Lung (tissue), 12 donors: Measurements from ENCODE around the gene POU2F2. TPM values are rescaled to one million over a fixed set of nuclear protein-coding genes. Genes with fewer than 3 reads are reported as not detected.

ENCODE experiments used
- ATAC-seq: fragments of 200-7000 bp; cut with Tn5 transposase; one replicate; pipeline ENCODE4 v1.9.1; 2020; ENCODE audit warnings: moderate number of reproducible peaks; ENCODE audit not compliant: insufficient read depth, low FRiP score
- DNase-seq, 3 donors: peaks; one replicate each; pipeline ENCODE4 v3.0.0-alpha.2; 2013 to 2017
- H3K27ac ChIP-seq, 2 donors: one replicate each; pipeline ENCODE4 v1.5.1; 2013; ENCODE audit warnings: mild to moderate bottlenecking in 2 of 2, moderate library complexity in 2 of 2, control low read depth in 1 of 2, inconsistent platforms in 1 of 2, low read depth in 1 of 2, low read length in 1 of 2
- H3K27me3 ChIP-seq, 3 donors: one replicate each; pipeline ENCODE4 v1.5.1; 2013; ENCODE audit warnings: low read length in 2 of 3; ENCODE audit not compliant: control insufficient read depth in 3 of 3, insufficient read depth in 3 of 3
- H3K36me3 ChIP-seq, 4 donors: one replicate each; pipeline ENCODE4 v1.5.1; 2013; ENCODE audit warnings: low read length in 4 of 4, mild to moderate bottlenecking in 1 of 4, moderate library complexity in 1 of 4; ENCODE audit not compliant: control insufficient read depth in 4 of 4, insufficient read depth in 4 of 4
- H3K4me1 ChIP-seq, 5 donors: one replicate each; pipeline ENCODE4 v1.5.1; 2013; ENCODE audit warnings: low read length in 5 of 5, mild to moderate bottlenecking in 2 of 5, moderate library complexity in 1 of 5; ENCODE audit not compliant: control insufficient read depth in 5 of 5, insufficient read depth in 5 of 5
- H3K4me3 ChIP-seq: one replicate; pipeline ENCODE4 v1.5.1; 2013; ENCODE audit warnings: mild to moderate bottlenecking, control low read depth, moderate library complexity
- H3K9ac ChIP-seq, 2 donors: one replicate each; pipeline ENCODE4 v1.5.1; 2013; ENCODE audit warnings: low read length in 2 of 2, control low read depth in 1 of 2; ENCODE audit not compliant: insufficient read depth in 1 of 2
- H3K9me3 ChIP-seq, 4 donors: one replicate each; pipeline ENCODE4 v1.5.1; 2013; ENCODE audit warnings: low read length in 3 of 4, mild to moderate bottlenecking in 1 of 4, moderate library complexity in 1 of 4; ENCODE audit not compliant: control insufficient read depth in 4 of 4, insufficient read depth in 3 of 4
- WGBS, 2 donors: extraction: QIAGEN DNeasy Blood & Tissue Kit; methylation state at CpG; one replicate each; pipeline ENCODE4 v1.1.7; 2013; 5-methylcytosine and 5-hydroxymethylcytosine counted together
- polyA plus RNA-seq, 2 donors: library from polyadenylated mRNA; stranded (reverse); fragments of 200-250 nt; gene quantifications; one replicate each; pipeline ENCODE4 v1.2.1, GENCODE V29; 2013
- total RNA-seq, 2 donors: library from RNA; depleted of rRNA in 1 of 2; stranded (reverse); fragments of >200 nt in 1 of 2; gene quantifications; one replicate each; pipeline ENCODE4 v1.2.1, GENCODE V29; 2014 to 2021
- TF ChIP-seq, protein P1 (sequence below): IDR thresholded peaks from 2 replicates; pipeline ENCODE4 v1.5.1; 2012; ENCODE audit warnings: mild to moderate bottlenecking; ENCODE audit errors: control extremely low read depth, extremely low read depth
- donor health status: control.
- donor health status: control.
- donor health status: Bipolar disorder and iron deficiency.
- donor health status: healthy.
- donor health status: DM: yes; HTN: yes; CAD: no.

Gene POU2F2
- total and polyA plus RNA-seq, 4 donors = 1.9 to 11.9 (median 5.4) TPM

DNA sequence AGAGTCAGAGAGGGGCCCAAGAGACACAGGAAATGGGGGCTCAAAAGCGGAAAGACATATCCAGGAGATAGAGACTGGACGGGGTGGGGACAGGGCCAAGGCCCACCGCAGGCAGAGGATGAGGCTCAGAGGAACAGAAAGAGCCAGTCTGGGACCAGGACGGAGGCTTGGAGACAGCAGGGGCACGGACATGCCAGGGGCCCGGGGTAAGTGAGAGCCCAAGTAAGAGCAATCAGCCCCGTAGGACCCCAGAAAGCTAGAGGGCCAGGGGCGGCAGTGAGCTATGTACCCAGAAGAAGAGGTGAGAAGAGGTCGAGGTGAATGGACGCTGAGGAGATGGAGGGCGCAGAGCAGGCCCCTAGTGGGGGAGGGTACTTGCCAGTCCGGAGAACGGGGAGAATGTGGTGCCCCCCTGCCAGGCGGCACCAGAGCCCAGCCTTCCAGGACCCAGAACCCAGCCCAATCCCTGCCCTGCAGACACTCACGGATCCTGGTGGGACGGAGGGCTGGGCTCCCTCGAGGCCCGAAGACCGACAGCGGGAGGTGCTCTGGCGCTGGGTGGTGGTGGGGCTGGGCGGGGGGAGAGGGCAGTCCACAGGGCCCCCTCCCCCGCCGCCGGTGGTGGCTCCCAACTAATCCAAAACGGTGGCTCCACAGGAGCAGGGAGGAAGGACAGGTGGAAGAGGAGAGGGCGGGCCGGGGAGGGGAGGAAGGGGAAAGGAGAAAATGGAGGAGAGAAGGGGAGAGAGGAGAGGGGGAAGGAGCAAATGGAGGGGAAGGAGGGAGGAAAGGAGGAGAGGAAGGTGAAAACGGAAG lies 63.3 kb downstream of the POU2F2 start:
- Histone ChIP-seq H3K9me3 (peaks cover 0 to 3% (median 0%) of the 10 kb centered on the region in 4 donors), H3K27ac (no peak overlapping the region), H3K27me3 (peaks cover 0 to 17% (median 14%) of the 10 kb centered on the region in 3 donors), H3K4me1 (peaks cover 0 to 3% (median 0%) of the 10 kb centered on the region in 5 donors), H3K9ac (no peak overlapping the region), H3K36me3 (no peaks in the 10 kb centered on the region), H3K4me3 (no peak overlapping the region)
- WGBS, 2 donors = 8 to 16% methylated on average over 29 of the region's 29 CpGs
- DNase-seq (no peak), ATAC-seq (no peak)
- TF ChIP-seq, protein P1, sequence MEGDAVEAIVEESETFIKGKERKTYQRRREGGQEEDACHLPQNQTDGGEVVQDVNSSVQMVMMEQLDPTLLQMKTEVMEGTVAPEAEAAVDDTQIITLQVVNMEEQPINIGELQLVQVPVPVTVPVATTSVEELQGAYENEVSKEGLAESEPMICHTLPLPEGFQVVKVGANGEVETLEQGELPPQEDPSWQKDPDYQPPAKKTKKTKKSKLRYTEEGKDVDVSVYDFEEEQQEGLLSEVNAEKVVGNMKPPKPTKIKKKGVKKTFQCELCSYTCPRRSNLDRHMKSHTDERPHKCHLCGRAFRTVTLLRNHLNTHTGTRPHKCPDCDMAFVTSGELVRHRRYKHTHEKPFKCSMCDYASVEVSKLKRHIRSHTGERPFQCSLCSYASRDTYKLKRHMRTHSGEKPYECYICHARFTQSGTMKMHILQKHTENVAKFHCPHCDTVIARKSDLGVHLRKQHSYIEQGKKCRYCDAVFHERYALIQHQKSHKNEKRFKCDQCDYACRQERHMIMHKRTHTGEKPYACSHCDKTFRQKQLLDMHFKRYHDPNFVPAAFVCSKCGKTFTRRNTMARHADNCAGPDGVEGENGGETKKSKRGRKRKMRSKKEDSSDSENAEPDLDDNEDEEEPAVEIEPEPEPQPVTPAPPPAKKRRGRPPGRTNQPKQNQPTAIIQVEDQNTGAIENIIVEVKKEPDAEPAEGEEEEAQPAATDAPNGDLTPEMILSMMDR = no peak

DNA sequence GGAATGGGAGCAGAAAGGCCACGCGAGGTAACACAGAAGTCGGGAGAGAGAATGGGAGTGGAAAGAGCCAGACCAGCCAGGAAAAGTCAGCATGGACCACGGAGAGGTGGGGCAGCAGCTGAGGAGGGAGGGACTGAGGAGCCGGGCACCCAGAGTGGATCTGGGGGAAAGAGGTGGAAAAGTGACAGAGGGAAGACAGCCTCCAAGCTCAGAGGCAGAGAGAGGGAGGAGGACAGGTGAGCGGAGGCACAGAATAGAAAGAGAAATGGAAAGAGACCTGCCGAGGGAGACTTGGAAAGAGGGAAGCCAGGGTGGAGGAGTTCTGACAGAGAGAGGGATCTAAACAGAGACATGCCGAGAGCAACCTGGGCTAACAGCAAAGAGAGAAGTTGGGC lies 63.9 kb downstream of the POU2F2 start:
- DNase-seq = no peak
- ATAC-seq = no peak
- Histone ChIP-seq H3K36me3 (no peaks in the 10 kb centered on the region), H3K4me3 (no peak overlapping the region), H3K9me3 (peaks cover 0 to 3% (median 0%) of the 10 kb centered on the region in 4 donors), H3K27ac (no peak overlapping the region), H3K9ac (no peak overlapping the region), H3K27me3 (peaks cover 0 to 17% (median 14%) of the 10 kb centered on the region in 3 donors), H3K4me1 (peaks cover 0 to 3% (median 0%) of the 10 kb centered on the region in 5 donors)
- TF ChIP-seq, protein P1 = no peak
- WGBS, 2 donors = 44 to 50% methylated on average over 8 of the region's 8 CpGs

DNA sequence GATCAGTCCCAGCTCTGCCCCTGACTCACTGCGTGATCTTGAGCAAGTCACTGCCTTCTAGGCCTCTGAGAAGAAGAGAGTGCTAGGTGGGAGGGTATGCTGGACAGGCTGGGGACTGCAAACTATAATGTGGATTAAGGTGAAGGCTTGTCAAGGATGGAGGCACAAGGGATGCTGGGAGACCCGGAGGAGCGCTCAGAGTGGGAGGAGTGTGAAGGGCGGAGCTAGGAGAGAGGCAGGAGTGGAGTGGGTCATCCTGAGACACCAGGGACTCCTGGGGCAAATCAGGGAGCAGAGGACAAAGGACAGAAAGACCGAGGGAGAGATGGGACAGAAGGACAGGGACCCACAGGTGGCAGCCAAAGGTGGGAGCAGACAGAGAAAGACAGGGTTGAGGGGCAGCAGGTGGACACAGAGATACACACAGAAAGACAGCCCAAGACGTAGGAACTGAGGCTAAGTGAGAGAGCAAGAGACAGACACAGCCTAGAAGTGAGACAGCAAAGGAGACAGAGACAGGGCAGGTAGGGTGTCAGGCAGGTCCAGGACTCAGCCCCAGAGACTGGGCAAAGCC lies 64.8 kb downstream of the POU2F2 start:
- WGBS, 2 donors = 78 to 86% methylated on average over 6 of the region's 6 CpGs
- no peak overlapping the region for H3K9ac ChIP-seq
- peaks cover 0 to 3% (median 0%) of the 10 kb centered on the region in 4 donors for H3K9me3 ChIP-seq
- no peaks in the 10 kb centered on the region for H3K36me3 ChIP-seq
- ATAC-seq = no peak
- no peak for DNase-seq
- no peak overlapping the region for H3K27ac ChIP-seq
- H3K27me3 ChIP-seq = peaks cover 0 to 17% (median 14%) of the 10 kb centered on the region in 3 donors
- no peak overlapping the region for H3K4me3 ChIP-seq
- peaks cover 0 to 3% (median 0%) of the 10 kb centered on the region in 5 donors for H3K4me1 ChIP-seq
- TF ChIP-seq, protein P1 = no peak
